HG02678 (cell line): ENCODE measurements around the gene MOK.

Source experiments
- ATAC-seq: cut with Tn5 transposase; IDR thresholded peaks from one replicate; pipeline ENCODE4 v1.9.1; 2021; ENCODE audit warnings: mild to moderate bottlenecking, moderate library complexity; ENCODE audit not compliant: unreplicated experiment

Gene MOK

DNA sequence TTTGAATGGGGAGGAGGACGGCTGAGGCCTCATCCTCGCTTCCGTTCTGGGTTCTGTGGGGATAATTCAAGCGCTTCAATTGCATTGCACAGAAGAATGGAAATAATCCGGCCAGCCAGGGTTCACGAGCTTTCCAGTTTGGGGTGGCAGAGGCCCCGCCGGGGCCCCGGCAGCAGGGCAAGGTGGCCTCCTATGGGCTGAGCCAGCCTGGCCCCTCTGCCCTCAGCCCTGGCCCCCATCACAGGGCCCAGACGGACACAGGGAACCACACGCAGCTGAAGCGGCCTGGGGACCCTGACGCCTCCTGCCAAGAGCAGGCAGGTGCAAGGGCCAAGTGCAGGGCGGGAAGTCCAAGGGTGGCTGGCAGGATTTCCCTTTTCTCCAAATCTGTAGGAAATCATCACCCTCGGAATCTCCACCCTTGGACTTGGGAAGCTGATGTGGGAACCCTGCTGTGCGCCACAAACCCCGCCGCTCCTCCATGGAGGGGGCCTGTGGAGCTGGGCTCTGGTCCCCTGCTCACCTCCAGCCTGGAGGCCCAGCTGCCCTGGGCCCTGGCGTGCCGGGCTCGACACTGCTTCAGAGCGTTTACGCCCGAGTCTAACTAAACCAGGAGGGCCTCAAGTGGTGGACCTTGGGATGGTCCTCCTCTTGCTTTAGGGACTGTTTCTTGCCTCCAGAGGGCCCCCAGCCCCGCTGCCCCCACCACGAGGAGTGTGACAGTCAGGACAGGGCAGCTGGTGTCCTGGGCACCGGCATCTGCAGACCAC, 78.4 kb downstream of the MOK start:
- ATAC-seq, result no peak

DNA sequence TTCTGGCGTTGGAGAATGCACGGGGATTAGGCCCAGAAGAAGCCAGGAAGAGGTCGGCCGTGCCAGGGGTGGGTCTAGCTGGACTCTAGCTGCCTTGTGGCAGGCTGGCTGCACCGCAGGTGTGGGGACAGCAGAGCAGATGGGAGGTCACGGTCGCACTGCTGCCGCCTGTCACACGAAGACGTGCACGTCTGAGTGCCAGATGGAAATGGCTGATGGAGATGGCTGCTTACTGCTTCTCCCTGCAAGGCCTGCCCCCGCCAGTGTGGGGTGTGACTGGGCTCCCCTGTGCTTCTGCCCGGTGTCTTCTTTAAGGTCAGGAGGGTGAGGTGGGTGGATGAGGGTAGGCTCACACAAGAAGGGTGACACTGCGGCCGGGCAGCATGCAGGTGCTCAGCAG, 79.0 kb downstream of the MOK start:
- no peak for ATAC-seq

DNA sequence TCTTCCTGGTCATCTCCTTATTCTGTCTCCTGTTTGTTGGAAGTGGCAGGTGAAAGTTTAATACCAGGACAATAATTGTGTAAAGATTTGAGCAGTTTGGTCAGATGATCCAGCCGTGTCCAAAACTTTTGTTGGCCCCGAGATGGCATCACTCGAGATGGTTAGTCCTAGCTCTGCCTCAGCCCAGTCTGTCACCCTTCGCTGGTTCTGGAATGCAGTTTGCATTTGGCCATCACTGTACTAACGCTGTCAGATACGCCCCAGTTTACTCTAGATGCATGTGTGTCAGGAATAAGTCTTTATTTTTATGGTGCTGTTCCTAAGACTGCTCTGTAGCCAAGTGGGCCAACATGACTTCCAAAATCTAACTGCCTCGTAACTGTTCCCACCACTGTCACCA, 79.6 kb downstream of the MOK start:
- no peak for ATAC-seq

DNA sequence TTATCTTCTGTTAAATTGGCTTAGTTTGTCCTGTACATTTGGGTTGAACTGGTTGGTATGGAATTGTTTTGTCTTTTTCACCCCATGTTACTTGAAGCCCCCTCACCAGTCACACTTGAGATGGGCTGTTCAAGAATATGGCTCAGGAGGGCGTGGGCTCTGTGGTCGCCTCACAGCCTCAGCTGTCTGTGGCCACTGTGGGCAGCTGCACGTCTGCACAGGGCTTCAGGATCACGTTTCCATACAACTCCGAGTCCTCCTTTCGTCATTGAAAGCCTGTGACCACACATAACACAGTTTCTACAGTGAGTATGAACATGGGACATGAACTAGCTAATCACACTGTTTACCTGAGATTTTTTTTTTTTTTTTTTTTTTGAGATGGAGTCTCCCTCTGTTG, 81.3 kb downstream of the MOK start:
- no peak for ATAC-seq

DNA sequence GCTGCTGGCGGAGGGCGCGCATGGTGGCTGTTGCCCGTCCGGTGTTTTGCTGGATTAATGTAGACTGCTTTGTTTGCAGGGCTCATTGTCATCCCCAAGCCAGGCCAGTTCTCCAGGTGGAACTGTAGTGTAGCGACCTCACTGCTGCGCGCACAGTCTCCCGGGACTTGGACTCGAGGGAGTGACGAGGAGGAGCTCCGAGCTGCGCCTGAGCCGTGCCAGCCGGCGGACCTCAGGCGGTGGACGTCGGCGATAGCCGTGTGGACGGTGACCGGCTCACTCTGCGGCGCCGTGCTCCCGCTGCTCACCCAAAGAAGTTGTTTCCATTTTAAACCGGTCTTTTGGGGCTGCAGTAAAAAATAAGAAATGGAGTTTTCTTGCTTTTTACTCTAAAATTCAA, 82.2 kb downstream of the MOK start:
- ATAC-seq, result no peak

DNA sequence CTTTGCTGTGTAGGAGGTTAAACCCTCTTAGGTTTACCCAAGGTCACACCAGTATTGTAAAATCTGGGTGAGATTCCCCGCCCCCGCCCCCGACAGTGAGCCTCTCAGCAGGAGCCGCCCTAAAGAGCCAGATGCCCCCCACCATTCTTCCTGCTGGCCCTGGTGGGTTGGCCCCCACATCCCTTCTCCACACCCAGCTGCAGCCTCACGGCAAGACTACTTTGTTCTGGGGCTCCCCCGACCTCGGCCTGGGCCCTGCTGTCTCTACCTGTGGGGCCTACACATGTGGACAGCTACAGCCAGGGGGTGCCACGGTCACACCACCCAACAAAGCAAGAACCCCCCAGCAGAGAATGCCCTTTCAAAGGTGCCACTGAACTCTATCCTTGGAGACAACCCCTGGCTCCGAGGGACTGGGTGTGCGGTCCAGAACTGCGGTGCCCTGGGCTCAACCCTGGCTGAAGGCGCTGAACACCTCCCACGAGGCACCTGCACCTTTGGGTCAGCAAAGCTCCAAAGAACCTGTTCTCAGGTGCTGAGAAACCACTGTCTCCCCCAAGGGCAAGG, 82.9 kb downstream of the MOK start:
- ATAC-seq, result no peak

DNA sequence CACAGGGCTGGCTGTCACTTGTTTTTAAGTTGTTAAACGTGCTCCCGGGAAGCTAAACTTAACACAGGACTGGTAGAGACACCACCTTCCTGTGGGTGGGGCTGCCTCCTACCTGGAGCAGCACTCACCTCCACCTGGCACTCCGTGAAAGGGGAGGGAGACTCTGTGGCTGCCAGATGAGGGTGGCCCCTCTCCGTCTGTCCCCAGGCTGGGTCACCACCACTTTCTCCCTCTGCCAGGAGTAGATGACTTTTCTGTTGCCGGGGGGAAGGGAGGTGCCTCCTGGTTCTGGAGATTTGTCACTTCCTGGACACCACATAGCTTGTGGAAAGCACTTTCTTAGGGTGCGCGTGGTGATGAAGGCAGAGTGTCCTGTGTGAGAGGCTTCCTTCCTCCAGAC, 83.9 kb downstream of the MOK start:
- ATAC-seq, result no peak

DNA sequence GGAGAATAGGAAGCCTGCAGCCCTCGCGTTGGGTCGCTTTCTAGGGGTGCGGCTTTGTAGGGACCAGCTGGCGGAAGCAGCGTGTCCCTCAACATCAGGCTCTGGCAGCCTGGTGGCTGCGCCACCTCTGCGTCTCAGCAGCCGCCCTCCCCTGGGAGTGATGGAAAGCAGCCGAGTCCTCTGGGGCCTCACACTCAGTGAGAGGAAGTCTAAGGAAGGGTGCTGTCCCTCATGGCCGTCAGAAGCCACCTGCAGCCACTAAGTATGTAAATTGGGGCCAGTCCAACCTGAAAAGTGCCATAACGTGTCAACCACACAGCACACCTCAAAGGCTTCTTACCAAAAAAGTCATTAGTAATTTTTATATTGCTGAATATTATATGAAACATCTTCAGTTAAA, 84.9 kb downstream of the MOK start:
- ATAC-seq, result peak; percentile 93

DNA sequence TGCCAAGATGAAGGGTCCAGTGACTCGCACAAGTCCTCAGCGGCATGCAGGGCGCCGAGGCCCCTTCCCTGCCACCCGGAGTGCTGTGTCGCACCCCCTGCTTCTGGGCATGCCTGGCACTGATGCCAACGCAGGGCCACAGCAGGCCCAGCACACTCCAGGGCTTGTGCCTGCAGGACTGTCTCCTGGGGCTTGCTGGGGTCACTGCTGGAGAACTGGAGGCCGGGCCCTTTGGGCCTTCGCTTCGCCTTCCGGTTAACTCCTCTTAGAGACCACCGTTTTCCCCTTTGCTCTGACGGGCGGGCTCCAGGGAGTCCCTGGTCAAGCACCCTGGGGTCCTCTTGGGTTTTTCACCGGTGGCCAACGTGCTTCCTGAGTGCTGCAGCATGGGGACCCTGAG, 85.6 kb downstream of the MOK start:
- no peak for ATAC-seq

DNA sequence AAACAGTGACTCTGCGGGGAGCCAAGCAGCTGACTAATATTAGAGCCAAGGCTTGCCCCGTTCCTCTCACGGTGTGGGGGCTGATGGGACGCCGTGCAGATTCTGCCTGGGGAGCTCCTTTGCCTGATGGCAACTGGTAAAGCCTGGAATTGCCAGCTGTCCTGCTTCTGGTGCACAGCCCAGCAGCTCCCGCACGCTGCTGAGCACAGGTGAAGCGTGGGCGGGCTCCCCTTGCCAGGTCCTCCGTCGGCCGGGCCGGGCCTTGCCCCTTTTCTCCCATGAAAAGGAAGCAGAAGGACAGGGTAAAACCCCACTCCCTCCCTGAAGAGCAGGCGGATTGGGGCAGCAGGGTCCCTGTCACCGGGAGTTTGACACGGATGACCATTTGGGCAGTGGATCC, 86.3 kb downstream of the MOK start:
- no peak for ATAC-seq

DNA sequence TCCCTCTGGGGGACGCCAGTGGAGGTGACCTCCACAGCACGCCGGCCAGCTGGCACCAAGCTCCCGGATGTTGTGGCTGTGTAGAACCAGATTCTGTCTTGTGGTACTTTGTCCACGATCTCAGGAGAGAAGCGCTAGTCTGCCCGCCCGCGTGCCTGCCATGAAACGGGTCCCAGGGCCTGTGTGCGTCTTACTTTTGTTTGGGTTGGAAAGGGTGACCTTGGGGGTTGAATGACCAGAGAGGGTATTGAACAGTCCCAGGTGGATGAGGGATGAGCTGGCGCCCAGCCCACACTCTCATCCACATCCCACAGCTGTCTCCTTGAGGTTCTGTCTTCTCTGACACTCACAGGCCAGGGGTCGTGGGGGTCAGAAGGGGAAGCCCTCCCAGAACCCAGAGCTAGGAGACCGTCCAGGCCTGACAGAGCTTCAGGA, 87.0 kb downstream of the MOK start:
- ATAC-seq, result no peak

DNA sequence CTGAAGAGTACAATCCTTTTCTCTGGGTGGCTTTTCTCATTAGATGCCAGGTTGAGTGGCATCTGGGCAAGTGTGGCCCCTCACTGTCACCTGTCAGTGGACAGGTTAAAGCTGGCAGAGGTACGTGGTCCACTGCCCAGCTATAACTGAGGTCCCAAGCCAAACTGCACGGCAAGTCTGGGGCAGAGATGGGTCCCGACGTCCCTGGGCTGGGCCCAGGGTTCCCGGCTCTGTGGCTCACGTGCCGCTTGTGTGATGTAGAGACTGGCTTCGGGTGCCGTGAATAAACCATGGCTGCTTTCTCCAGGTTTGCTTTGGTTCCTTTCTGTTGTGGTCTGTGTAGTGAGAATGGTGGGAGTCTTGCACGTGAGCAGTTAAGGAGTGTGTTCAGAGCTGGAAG, 87.6 kb downstream of the MOK start:
- no peak for ATAC-seq

DNA sequence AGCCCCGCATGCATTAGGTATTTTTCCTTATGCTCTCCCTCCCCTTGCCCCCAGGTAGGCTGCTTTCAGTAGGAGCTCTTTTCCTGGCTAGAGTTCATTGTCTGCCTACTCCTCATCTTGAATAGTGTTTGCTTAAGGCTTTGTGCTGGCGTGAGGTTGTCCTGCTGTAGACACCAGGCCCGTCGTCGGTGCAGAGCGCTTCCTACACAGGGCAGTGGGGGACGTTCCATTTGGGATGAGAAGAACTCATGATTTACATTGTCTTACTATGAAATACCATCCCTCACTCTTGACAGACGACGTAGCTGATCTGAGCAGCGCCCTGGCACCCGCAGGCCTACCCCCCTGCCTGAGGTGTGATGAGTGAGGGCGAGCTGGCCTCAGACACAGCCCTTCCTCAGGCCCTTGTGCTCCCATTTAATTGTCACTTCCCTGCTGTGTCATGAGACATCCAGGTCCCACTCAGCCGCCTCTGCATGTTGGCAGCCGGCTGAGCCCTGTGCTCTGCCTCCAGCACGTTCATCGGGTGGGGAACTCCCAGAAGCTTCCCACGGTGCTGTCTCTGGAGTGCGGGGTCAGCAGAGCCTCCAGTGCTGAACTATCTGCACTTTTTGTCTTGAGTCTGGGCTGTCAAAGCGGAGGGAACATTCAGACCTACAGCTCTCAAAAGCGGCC, 89.3 kb downstream of the MOK start:
- ATAC-seq, result no peak

DNA sequence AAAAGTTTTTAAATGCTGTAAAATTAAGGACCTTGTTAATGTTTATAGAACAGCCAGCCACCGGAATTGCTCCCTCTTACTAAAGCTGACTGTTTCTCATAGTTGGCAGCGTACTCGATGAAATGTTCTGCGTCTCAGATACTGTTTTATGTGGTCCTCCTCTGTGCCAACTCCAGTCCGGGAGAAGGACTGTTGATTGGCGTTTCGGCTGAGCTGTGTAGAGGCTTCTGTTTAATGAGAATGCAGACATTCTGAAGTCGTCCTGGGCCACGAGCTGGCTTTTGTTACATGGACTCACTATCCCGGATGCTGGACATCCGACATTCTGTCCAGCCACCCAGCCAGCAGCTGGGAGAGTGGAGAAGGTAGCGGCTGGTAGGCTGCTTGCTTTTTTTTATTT, 89.9 kb downstream of the MOK start:
- no peak for ATAC-seq

DNA sequence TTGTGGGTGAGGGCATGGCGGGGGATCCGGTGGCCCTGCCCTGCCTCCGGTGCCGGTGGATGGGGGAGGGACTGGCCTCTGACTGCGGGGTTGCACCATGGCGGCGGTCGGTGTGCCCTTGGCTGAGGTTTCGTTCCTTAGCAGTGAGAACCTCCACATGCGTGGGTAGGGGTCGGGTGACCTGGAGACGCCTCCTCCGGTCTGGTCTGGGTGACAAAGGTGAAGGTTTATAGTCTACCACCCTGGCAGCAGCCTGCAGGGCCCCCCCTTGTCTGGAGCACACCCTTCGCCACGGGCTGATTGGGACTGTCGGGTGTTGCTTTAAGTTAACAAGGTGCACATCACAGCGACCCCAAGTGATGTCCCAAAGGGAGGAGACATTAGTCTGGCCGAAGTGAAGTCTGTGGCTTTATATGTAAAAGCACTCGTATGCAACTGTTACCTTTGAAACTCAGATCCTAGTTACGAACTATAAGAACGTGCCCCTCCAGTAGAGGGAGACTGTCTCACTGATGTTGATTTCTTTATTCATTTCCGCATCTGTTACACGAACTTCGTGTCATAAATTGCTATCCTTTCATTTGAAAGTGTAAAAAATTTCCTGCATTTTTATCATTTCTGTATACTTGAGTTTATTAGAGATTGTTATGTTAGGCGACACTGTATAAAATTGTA, 90.8 kb downstream of the MOK start:
- no peak for ATAC-seq

DNA sequence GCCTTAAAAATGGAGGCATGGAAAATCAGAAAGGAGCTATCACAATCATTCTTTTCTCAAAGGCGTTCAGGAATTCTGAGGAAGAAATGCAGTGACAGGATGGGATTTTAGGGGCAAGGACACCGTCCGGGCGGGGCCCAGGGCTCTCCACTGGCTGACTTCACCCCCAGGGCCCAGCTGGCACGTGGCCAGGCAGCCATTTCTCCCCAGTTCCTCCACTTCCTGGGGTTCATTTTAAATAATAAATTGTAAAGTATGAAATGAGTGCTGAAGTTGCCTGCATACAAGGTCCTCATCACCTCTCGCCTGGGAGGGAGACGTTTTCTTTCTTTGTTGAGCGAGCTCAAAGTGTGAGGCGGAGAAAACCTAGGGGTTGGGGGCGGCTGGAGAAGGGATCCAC, 91.5 kb downstream of the MOK start:
- ATAC-seq, result no peak

DNA sequence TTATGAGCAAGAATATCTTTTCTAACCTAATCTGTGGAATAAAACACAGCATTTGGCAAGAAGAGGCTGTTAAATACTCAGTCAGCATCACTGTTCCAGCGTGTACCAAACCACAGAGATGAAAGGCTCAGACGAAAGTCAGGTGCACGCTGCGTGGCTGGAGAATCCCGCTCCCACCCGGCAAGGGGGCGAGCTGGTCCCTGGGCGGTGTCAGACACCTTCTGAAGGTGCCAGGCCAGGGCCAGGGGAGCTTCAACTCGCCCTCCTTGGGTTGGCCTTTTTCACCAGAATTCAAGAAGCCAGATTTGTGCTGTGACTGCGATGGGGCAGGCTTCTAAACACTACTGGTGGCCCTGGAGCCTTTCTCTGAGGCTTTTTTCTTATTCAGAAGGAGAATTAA, 92.1 kb downstream of the MOK start:
- ATAC-seq, result no peak

DNA sequence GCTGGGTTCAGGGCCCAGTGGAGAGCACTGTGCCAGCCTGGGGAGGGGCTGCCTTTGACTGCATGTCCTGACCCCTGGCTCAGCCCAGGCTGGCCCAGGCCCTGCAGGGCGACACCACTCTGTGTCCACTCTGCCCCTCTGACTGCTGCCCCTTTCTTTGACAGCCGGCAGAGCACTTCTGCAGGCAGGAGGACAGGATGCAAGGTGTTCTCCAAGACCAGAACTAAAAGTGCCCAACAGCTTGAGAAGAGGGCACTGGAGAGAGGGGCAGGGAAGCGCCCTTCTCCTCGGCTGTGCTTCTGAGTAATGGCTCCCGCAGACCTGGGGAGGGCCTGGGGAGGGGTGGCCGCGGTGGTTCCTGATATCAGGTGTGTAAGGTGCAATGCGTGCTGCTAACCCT, 92.6 kb downstream of the MOK start:
- ATAC-seq, result no peak

DNA sequence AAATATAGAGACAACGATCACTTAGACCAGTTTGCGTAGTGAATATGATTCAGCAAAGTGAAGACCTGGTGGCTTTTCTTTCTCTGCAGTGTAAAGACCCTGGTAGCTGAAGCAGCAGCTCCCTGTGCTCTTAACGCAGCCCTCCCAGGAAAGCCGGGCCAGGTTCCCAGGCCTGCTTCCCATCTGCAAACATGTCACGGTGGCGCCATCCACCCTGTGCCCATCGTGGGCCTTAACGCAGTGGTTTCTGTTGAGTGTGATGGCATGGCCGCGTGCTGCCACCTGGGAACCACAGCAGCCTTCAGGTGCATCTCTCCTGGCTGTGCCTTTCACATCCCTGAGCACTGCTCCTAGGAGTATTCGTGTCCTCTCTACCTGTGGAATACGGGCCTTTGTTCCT, 93.7 kb downstream of the MOK start:
- no peak for ATAC-seq

DNA sequence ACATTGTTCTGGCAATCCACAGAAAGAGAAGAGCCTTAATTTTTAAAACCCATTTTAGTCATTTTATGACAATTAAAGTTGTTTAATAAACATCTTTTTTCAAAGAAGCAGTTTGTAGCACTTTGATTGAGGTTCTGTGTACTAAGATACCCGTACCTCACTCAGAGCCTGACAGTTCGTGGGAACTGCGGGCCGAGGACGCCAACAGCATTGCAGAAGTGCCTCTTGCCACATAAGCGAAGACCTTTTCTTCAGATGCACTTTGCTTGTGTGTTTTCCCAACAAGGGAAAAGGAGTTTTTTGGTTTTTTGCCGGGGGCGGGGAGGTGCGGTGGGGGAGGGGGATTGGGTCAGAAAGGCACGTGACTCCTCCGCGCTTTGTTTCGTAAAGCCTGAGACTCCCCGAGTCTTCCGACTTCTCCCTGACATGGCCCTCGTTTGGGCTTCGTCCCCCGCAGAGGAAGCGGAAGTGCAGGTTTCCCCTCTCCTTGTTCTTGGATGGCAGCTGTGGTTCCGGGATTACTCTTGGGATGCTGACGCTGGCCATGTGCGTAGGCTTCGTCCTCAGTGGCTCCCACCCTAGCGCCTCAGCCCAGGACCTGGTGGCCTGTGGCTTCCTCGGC, 94.4 kb downstream of the MOK start:
- no peak for ATAC-seq

DNA sequence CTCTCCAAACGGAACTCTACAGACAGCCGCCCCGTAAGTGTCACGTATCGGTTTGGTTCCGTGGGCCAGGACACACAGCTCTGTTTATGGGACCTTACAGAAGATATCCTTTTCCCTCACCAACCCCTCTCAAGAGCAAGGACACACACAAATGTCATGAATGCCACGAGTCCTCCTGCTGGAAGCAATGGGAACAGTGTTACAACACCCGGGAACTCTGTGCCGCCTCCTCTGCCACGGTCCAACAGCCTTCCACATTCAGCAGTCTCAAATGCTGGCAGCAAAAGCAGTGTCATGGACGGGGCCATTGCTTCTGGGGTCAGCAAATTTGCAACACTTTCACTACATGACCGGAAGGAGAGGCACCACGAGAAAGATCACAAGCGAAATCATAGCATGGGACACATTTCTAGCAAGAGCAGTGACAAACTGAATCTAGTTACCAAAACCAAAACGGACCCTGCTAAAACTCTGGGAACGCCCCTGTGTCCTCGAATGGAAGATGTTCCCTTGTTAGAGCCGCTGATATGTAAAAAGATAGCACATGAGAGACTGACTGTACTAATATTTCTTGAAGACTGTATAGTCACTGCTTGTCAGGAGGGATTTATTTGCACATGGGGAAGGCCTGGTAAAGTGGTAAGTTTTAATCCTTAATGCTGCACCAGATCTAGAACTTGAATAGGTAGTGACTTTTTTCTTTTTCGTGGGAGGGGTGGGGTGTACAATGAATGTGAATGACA, 95.6 kb downstream of the MOK start:
- no peak for ATAC-seq
